SK-N-SH (cell line): Measurements from ENCODE around the gene METTL3. TPM values are rescaled to one million over a fixed set of nuclear protein-coding genes. Genes with fewer than 3 reads are reported as not detected.

ENCODE experiments used
- CTCF ChIA-PET: fragments of 300-600, 350-600 bp; formaldehyde crosslinking; extraction: SDS; loops from one replicate; lab custom pipeline; 2021; lab: Yijun Ruan, JAX
- POLR2A ChIA-PET: fragments of 350-600 bp; sonication (Branson Sonifier 250); formaldehyde crosslinking; extraction: SDS; loops from one replicate; lab custom pipeline; 2020; ENCODE audit warnings: antibody characterized with exemption, inconsistent platforms; lab: Yijun Ruan, JAX
- DNase-seq: peaks from one replicate; pipeline ENCODE4 v3.0.0; 2012
- H2AFZ ChIP-seq: fragments of 200-600 bp; sonication (generic); 2 replicates; pipeline ENCODE4 v1.8.1; 2016; ENCODE audit warnings: antibody characterized with exemption, mild to moderate bottlenecking, low read depth
- H3F3A ChIP-seq: fragments of 200-600 bp; sonication (generic); replicated peaks from 2 replicates; pipeline ENCODE3; 2016; ENCODE audit warnings: antibody characterized with exemption, mild to moderate bottlenecking; ENCODE audit not compliant: insufficient read depth
- H3K27ac ChIP-seq, 2 experiments: fragments of 200-500 bp in 1 of 2; fragments of 200-600 bp in 1 of 2; sonication (Bioruptor generic) in 1 of 2; sonication (generic), shearing (Covaris generic) in 1 of 2; 2 replicates each; pipeline versions ENCODE4 v1.5.1 to v1.6.1; 2014 to 2016; ENCODE audit warnings: low read depth in 2 of 2, inconsistent platforms in 1 of 2, low read length in 1 of 2, mild to moderate bottlenecking in 1 of 2, mixed read lengths in 1 of 2
- H3K27me3 ChIP-seq: fragments of 200-600 bp; sonication (generic), shearing (Covaris generic); 2 replicates; pipeline ENCODE4 v1.6.1; 2016; ENCODE audit warnings: mixed run types; ENCODE audit not compliant: insufficient read depth
- H3K36me3 ChIP-seq, 2 experiments: fragments of 200-500 bp in 1 of 2; fragments of 200-600 bp in 1 of 2; sonication (Bioruptor generic) in 1 of 2; sonication (generic) in 1 of 2; replicated peaks in 1 of 2; 2 replicates each; pipeline versions ENCODE3 to v1.5.1; 2014 to 2016; ENCODE audit warnings: low read length in 1 of 2, mild to moderate bottlenecking in 1 of 2; ENCODE audit not compliant: insufficient read depth in 2 of 2, control insufficient read depth in 1 of 2
- H3K4me1 ChIP-seq, 2 experiments: fragments of 200-500 bp in 1 of 2; fragments of 200-600 bp in 1 of 2; sonication (Bioruptor generic) in 1 of 2; sonication (generic), shearing (Covaris generic) in 1 of 2; 2 replicates each; pipeline versions ENCODE4 v1.5.1 to v1.6.1; 2014 to 2016; ENCODE audit warnings: low read depth in 1 of 2, low read length in 1 of 2, mixed run types in 1 of 2; ENCODE audit not compliant: insufficient read depth in 2 of 2, control insufficient read depth in 1 of 2
- H3K4me2 ChIP-seq: fragments of 200-600 bp; sonication (generic), shearing (Covaris generic); 2 replicates; pipeline ENCODE4 v1.6.1; 2017; ENCODE audit warnings: mixed run types
- H3K4me3 ChIP-seq, 2 experiments: fragments of 200-500 bp in 1 of 2; fragments of 200-600 bp in 1 of 2; sonication (Bioruptor generic) in 1 of 2; sonication (generic), shearing (Covaris generic) in 1 of 2; 2 replicates each; pipeline versions ENCODE4 v1.5.1 to v1.8.1; 2014 to 2016; ENCODE audit warnings: low read depth in 2 of 2, inconsistent platforms in 1 of 2, low read length in 1 of 2, mild to moderate bottlenecking in 1 of 2, mixed read lengths in 1 of 2, moderate library complexity in 1 of 2
- H3K79me2 ChIP-seq: fragments of 200-600 bp; sonication (generic); 2 replicates; pipeline ENCODE4 v1.8.1; 2017; ENCODE audit warnings: mild to moderate bottlenecking; ENCODE audit not compliant: insufficient read depth
- H3K9ac ChIP-seq: fragments of 200-600 bp; sonication (generic); 2 replicates; pipeline ENCODE4 v1.6.1; 2017; ENCODE audit warnings: mixed run types
- H3K9me2 ChIP-seq: fragments of 200-600 bp; sonication (generic); 2 replicates; pipeline ENCODE4 v1.6.1; 2017; ENCODE audit warnings: mixed run types
- H3K9me3 ChIP-seq: fragments of 200-600 bp; sonication (generic); 2 replicates; pipeline ENCODE4 v1.6.1; 2017; ENCODE audit warnings: mixed run types, mild to moderate bottlenecking, moderate library complexity
- H4K20me1 ChIP-seq: fragments of 200-600 bp; sonication (generic); 2 replicates; pipeline ENCODE4 v1.6.1; 2017; ENCODE audit warnings: mild to moderate bottlenecking, mixed run types; ENCODE audit not compliant: insufficient read depth
- CTCF ChIP-seq: fragments of 200-600 bp; sonication (generic); IDR thresholded peaks from 2 replicates; pipeline ENCODE4 v1.6.1; 2017; ENCODE audit warnings: antibody characterized with exemption, mild to moderate bottlenecking, moderate library complexity
- ELF1 ChIP-seq: IDR thresholded peaks from 2 replicates; pipeline ENCODE4 v1.4.0; 2012
- EP300 ChIP-seq, 2 experiments: IDR thresholded peaks; 2 replicates each; pipeline versions ENCODE4 v1.4.0 to v1.6.1; 2012; ENCODE audit warnings: borderline replicate concordance in 1 of 2, low read depth in 1 of 2, low read length in 1 of 2
- FOXJ3 ChIP-seq: sonication (generic); formaldehyde crosslinking; IDR thresholded peaks from 2 replicates; pipeline ENCODE4 v1.5.1; 2020; ENCODE audit warnings: mild to moderate bottlenecking, missing genetic modification reagents
- GABPA ChIP-seq: IDR thresholded peaks from 2 replicates; pipeline ENCODE4 v1.4.0; 2012; ENCODE audit warnings: low read depth, mild to moderate bottlenecking
- IRF3 ChIP-seq: fragments of 150-350 bp; IDR thresholded peaks from 2 replicates; pipeline ENCODE4 v1.6.1; 2016; ENCODE audit warnings: mild to moderate bottlenecking, low read depth, low read length
- JUND ChIP-seq: IDR thresholded peaks from 2 replicates; pipeline ENCODE4 v1.4.0; 2012
- MAX ChIP-seq: IDR thresholded peaks from 2 replicates; pipeline ENCODE4 v1.4.0; 2012; ENCODE audit warnings: low read depth
- MEF2A ChIP-seq: IDR thresholded peaks from 2 replicates; pipeline ENCODE4 v1.4.0; 2012; ENCODE audit warnings: low read depth, borderline replicate concordance
- MXI1 ChIP-seq: IDR thresholded peaks from 2 replicates; pipeline ENCODE4 v1.6.1; 2012; ENCODE audit warnings: mild to moderate bottlenecking, low read depth, low read length, improper control_type of control experiment
- NFIC ChIP-seq: IDR thresholded peaks from 2 replicates; pipeline ENCODE4 v1.4.0; 2012; ENCODE audit warnings: borderline replicate concordance
- PBX3 ChIP-seq: IDR thresholded peaks from 2 replicates; pipeline ENCODE4; 2012
- RAD21 ChIP-seq: IDR thresholded peaks from 2 replicates; pipeline ENCODE4 v1.6.1; 2012; ENCODE audit warnings: mild to moderate bottlenecking, low read length
- RCOR1 ChIP-seq: fragments of 150-350 bp; IDR thresholded peaks from 2 replicates; pipeline ENCODE4 v1.6.1; 2017; ENCODE audit warnings: antibody characterized with exemption, low read length
- RFX5 ChIP-seq: IDR thresholded peaks from 2 replicates; pipeline ENCODE4 v1.6.1; 2012; ENCODE audit warnings: mild to moderate bottlenecking, improper control_type of control experiment, low read length
- TAF1 ChIP-seq: IDR thresholded peaks from 2 replicates; pipeline ENCODE4 v1.6.1; 2012; ENCODE audit warnings: low read depth, mild to moderate bottlenecking, low read length, moderate library complexity, borderline replicate concordance
- YY1 ChIP-seq: IDR thresholded peaks from 2 replicates; pipeline ENCODE4 v1.4.0; 2012; ENCODE audit warnings: low read depth, mild to moderate bottlenecking
- ZBTB33 ChIP-seq: IDR thresholded peaks from 2 replicates; pipeline ENCODE4 v1.4.0; 2012; ENCODE audit warnings: low read depth, borderline replicate concordance
- WGBS: methylation state at CpG from one replicate; pipeline ENCODE4 v1.1.6; 2017; ENCODE audit warnings: low lambda C conversion rate; 5-methylcytosine and 5-hydroxymethylcytosine counted together
- polyA plus RNA-seq, 3 experiments: library from polyadenylated mRNA; depleted of rRNA; stranded (reverse); fragments of >200 nt; gene quantifications; 2 replicates each; pipeline ENCODE4 v1.2.3, GENCODE V29; 2012

Gene METTL3
- polyA plus RNA-seq, 1 of the 3 experiments (the other 2 are of a cell fraction) = 118 TPM

- ChIA-PET POLR2A (no interaction called here), CTCF (interaction anchor here (0.7 to 5.2 kb wide), 4 partner anchors 13 to 392 kb away, joined by 3 to 49 read pairs (median 7); partner anchors contain the start of genes METTL3, RAB2B and TOX4)
- Histone ChIP-seq H3K9me2 (no peaks in the 10 kb centered on the region), H3F3A (peaks cover 25% of the 10 kb centered on the region), H3K27ac (no peak overlapping the region), H4K20me1 (no peaks in the 10 kb centered on the region), H3K4me3 (no peak overlapping the region), H3K36me3 (peaks cover 69 to 78% of the 10 kb centered on the region in 2 experiments), H3K9ac (no peak overlapping the region), H3K27me3 (no peaks in the 10 kb centered on the region), H3K79me2 (peaks cover 3% of the 10 kb centered on the region; the same call in 1 of the 2 replicates), H3K4me1 (peaks cover 0 to 6% of the 10 kb centered on the region in 2 experiments; a peak in 1 of 4 replicates), H2AFZ (no peak overlapping the region), H3K9me3 (no peaks in the 10 kb centered on the region), H3K4me2 (no peak overlapping the region)
- 94% methylated on average over 2 of the region's 2 CpGs for WGBS
- no peak for TF ChIP-seq IRF3
- TF ChIP-seq JUND = no peak
- TF ChIP-seq MXI1 = no peak
- TF ChIP-seq MAX = no peak
- TF ChIP-seq RAD21 = no peak
- no peak for TF ChIP-seq YY1
- TF ChIP-seq ELF1 = no peak
- TF ChIP-seq EP300 (IDR thresholded peaks at IDR 0.05; ENCODE audit: borderline replicate concordance in 1 of 2, low read depth in 1 of 2, low read length in 1 of 2) = no peak
- TF ChIP-seq PBX3 = no peak
- DNase-seq = no peak
These were observed 14.7 kb downstream of the METTL3 start for GRCh38 chr14:21496453-21496852.

GRCh38 chr14:21494902-21495762 lies 16.0 kb downstream of the METTL3 start:
- no peak overlapping the region for H3K9ac ChIP-seq
- H3K27me3 ChIP-seq = no peaks in the 10 kb centered on the region
- ChIA-PET CTCF (interaction anchor here (1.3 to 5.2 kb wide), 3 partner anchors 14 to 62 kb away, joined by 3 to 49 read pairs (median 9); partner anchors contain the start of genes METTL3, RAB2B and TOX4), POLR2A (interaction anchor here (1.8 kb wide), 1 partner anchor 18 kb away, joined by 4 read pairs; the partner anchor contains the start of genes RAB2B and TOX4)
- no peak overlapping the region for H2AFZ ChIP-seq
- H3K4me3 ChIP-seq = no peak overlapping the region
- peaks cover 25% of the 10 kb centered on the region for H3F3A ChIP-seq
- peaks cover 0 to 6% of the 10 kb centered on the region in 2 experiments; a peak in 1 of 4 replicates for H3K4me1 ChIP-seq
- no peaks in the 10 kb centered on the region for H3K9me2 ChIP-seq
- 59% methylated on average over 2 of the region's 2 CpGs for WGBS
- H3K79me2 ChIP-seq = peaks cover 3% of the 10 kb centered on the region; the same call in 1 of the 2 replicates
- no peak overlapping the region for H3K4me2 ChIP-seq
- H4K20me1 ChIP-seq = no peaks in the 10 kb centered on the region
- DNase-seq = no peak
- no peaks in the 10 kb centered on the region for H3K9me3 ChIP-seq
- peak overlapping the region in 1 of 2 experiments; percentile 23; a peak in 2 of 4 replicates for H3K27ac ChIP-seq
- H3K36me3 ChIP-seq = peaks cover 72 to 78% of the 10 kb centered on the region in 2 experiments
- TF ChIP-seq FOXJ3 (CRISPR knock-in tag) = no peak
- TF ChIP-seq TAF1 = no peak
- TF ChIP-seq MEF2A = no peak
- TF ChIP-seq CTCF = no peak
- TF ChIP-seq RFX5 = no peak
- TF ChIP-seq ZBTB33 = no peak
- no peak for TF ChIP-seq GABPA
- TF ChIP-seq PBX3 = no peak
- no peak for TF ChIP-seq RCOR1
- TF ChIP-seq NFIC = no peak
